A549 (cell line): ENCODE measurements around the gene FCMR.

Experiments
- CTCF ChIP-seq: fragments of >200 bp; sonication (Bioruptor Twin); formaldehyde crosslinking; IDR thresholded peaks from 3 replicates; pipeline ENCODE4 v1.5.1; 2016
- JUN ChIP-seq, 2 experiments: fragments of >200 bp; sonication (Bioruptor Twin); formaldehyde crosslinking; IDR thresholded peaks; 2 replicates in 1 of 2; 3 replicates in 1 of 2; pipeline ENCODE4 v1.6.1; 2016 to 2017
- RAD21 ChIP-seq, 2 experiments: fragments of >200 bp in 1 of 2; sonication (Bioruptor Twin) in 1 of 2; formaldehyde crosslinking in 1 of 2; IDR thresholded peaks in 1 of 2; conservative IDR thresholded peaks in 1 of 2; 2 replicates in 1 of 2; 3 replicates in 1 of 2; pipeline ENCODE4 v1.6.1; 2012 to 2018; ENCODE audit warnings: inconsistent platforms in 1 of 2

DNA sequence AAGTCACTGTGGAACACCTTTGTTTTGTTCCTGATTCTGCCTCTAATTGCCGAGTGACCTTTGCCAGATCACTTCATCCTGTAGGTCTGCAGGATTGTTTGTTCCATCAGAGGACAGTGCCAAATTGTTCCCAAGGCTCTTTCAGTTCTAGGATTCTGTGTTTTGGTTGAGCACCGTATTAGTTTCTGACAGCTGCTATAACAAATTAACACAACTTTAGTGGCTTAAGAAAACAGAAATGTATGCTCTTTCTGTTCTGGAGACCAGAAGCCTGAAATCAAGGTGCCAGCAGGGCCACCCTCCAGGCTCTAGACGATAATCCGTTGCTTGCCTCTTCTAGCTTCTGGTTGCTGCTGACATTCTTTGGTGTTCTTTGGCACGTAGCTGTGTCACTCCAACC is 27.9 kb upstream of the FCMR start:
- TF ChIP-seq CTCF (no peak), RAD21 (conservative IDR thresholded peaks at IDR 0.05 in 1 of 2, IDR thresholded peaks at IDR 0.05 in 1 of 2) (no peak), JUN (IDR thresholded peaks at IDR 0.05) (no peak)
